Ecto neural progenitor cell (in vitro differentiated cells): ENCODE measurements around the gene TICRR.
A peak's percentile ranks its signal among the peaks of the same experiment; 100 is the strongest.

Source experiments
- DNase-seq: peaks from one replicate; pipeline ENCODE4 v3.0.0-alpha.2; 2018; ENCODE audit warnings: low spot score

Gene TICRR

GRCh38 chr15:89628806-89629715 is 53.8 kb downstream of the TICRR start:
- no peak for DNase-seq

GRCh38 chr15:89629829-89630228 is 54.6 kb downstream of the TICRR start:
- DNase-seq = no peak

- DNase-seq = no peak
These were observed 55.0 kb downstream of the TICRR start for GRCh38 chr15:89630260-89630659.

GRCh38 chr15:89630974-89631901 is 56.0 kb downstream of the TICRR start:
- peak; percentile 16 for DNase-seq

- DNase-seq = no peak
These were observed 56.6 kb downstream of the TICRR start for GRCh38 chr15:89631902-89632264.

GRCh38 chr15:89632563-89633430 is 57.5 kb downstream of the TICRR start:
- DNase-seq = peak; percentile 24

- DNase-seq = peak; percentile 24
These were observed 58.3 kb downstream of the TICRR start for GRCh38 chr15:89633585-89633984.

GRCh38 chr15:89640245-89640644 is 65.0 kb downstream of the TICRR start:
- DNase-seq = no peak

- DNase-seq = no peak
These were observed 65.8 kb downstream of the TICRR start for GRCh38 chr15:89641053-89641452.

GRCh38 chr15:89642106-89642505 is 66.8 kb downstream of the TICRR start:
- no peak for DNase-seq

- DNase-seq = no peak
These were observed 70.4 kb downstream of the TICRR start for GRCh38 chr15:89645680-89646079.

- no peak for DNase-seq
These were observed 71.3 kb downstream of the TICRR start for GRCh38 chr15:89646416-89647141.

- peak; percentile 90 for DNase-seq
These were observed 72.1 kb downstream of the TICRR start for GRCh38 chr15:89647191-89647851.

GRCh38 chr15:89648106-89649012 is 73.1 kb downstream of the TICRR start:
- no peak for DNase-seq

- no peak for DNase-seq
These were observed 73.8 kb downstream of the TICRR start for GRCh38 chr15:89649013-89649625.

GRCh38 chr15:89649716-89650115 is 74.4 kb downstream of the TICRR start:
- DNase-seq = no peak

- DNase-seq = no peak
These were observed 76.9 kb downstream of the TICRR start for GRCh38 chr15:89652131-89652530.

GRCh38 chr15:89652666-89653065 is 77.4 kb downstream of the TICRR start:
- DNase-seq = no peak

- DNase-seq = no peak
These were observed 78.3 kb downstream of the TICRR start for GRCh38 chr15:89653578-89653977.
